ENCODE results near the gene IPPK. TPM values are rescaled to one million over a fixed set of nuclear protein-coding genes. Genes with fewer than 3 reads are reported as not detected.
"Not testable (repeated sequence)": the region's sequence is repeated elsewhere in the genome, so short reads cannot be mapped to it uniquely, and the experiment has no call there.

IPPK gene
- total RNA-seq, 4 donors from 2014 or later, result 10.0 to 26.2 (median 12.5) TPM

GRCh38 chr9:92590377-92590776, 79.6 kb downstream of the IPPK start:
- no peak for DNase-seq (ENCODE audit: low spot score)

GRCh38 chr9:92589923-92590322, 80.0 kb downstream of the IPPK start:
- ATAC-seq (ENCODE audit: low FRiP score), result no peak
- no peak for DNase-seq (ENCODE audit: low spot score)
- TF ChIP-seq CTCF (IDR thresholded peaks at IDR 0.05), result no peak

More at GRCh38 chr9:92590377-92590776, 79.6 kb downstream of the IPPK start:
- no peak for TF ChIP-seq CTCF (IDR thresholded peaks at IDR 0.05)
- peak; percentile 85 for ATAC-seq (ENCODE audit: low FRiP score)

DNA sequence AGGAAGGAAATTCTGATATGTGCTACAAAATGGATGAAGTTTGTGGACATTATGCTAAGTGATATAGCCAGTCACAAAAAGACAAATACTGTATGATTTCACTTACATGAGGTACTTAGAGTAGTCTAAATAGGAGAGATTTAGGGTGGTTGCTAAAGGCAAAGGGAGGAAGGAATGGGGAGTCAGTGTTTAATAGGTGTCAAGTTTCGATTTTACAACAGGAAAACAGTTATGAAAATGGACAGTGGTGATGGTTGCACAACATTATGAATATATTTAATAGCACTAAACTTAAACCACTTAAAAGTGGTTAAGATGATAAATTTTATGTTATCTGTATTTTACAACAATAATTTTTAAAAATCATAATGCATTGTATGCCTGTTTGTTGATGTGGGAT, 93.8 kb downstream of the IPPK start:
- ATAC-seq (ENCODE audit: low FRiP score), result no peak
- TF ChIP-seq CTCF (IDR thresholded peaks at IDR 0.05), result no peak
- DNase-seq (ENCODE audit: low spot score), result no peak

DNA sequence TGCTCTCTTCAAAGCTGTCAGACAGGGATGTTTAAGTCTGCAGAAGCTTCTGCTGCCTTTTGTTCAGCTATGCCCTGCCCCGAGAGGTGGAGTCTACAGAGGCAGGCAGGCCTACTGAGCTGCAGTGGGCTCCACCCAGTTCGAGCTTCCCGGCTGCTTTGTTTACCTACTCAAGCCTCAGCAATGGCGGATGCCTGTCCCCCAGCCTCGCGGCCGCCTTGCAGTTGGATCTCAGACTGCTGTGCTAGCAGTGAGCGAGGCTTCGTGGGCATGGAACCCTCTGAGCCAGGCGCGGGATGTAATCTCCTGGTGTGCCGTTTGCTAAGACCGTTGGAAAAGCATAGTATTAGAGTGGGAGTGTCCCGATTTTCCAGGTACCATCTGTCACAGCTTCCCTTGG, 96.3 kb downstream of the IPPK start:
- not testable (repeated sequence) for ATAC-seq (ENCODE audit: low FRiP score); DNase-seq (ENCODE audit: low spot score)

DNA sequence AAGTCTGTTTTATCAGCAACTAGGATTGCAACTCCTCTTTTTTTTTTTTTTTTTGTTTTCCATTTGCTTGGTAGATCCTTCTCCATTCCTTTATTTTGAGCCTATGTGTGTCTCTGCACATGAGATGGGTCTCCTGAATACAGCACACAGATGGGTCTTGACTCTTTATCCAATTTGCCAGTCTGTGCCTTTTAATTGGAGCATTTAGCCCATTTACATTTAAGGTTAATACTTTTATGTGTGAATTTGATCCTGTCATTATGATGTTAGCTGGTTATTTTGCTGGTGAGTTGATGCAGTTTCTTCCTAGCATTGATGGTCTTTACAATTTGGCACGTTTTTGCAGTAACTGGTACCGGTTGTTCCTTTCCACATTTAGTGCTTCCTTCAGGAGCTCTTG, 98.1 kb downstream of the IPPK start:
- DNase-seq (ENCODE audit: low spot score); ATAC-seq (ENCODE audit: low FRiP score): not testable (repeated sequence)

DNA sequence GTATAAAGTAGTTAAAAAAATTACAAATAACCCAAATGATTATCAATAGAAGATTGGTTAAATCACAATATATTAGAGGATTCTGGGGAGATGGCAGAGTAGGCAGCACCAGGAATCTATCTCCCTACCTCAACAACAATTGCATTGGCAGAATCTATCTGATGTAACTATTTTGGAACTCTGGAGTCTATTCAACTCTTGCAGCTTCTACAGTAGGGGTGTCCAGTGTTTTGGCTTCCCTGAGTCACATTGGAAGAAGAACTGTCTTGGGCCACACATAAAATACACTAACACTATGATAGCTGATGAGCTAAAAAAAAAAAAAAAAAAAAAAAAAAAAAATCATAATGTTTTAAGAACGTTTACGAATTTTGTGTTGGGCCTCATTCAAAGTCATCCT, 104.9 kb downstream of the IPPK start:
- TF ChIP-seq CTCF (IDR thresholded peaks at IDR 0.05), result no peak
- no peak for ATAC-seq (ENCODE audit: low FRiP score)
- no peak for DNase-seq (ENCODE audit: low spot score)

DNA sequence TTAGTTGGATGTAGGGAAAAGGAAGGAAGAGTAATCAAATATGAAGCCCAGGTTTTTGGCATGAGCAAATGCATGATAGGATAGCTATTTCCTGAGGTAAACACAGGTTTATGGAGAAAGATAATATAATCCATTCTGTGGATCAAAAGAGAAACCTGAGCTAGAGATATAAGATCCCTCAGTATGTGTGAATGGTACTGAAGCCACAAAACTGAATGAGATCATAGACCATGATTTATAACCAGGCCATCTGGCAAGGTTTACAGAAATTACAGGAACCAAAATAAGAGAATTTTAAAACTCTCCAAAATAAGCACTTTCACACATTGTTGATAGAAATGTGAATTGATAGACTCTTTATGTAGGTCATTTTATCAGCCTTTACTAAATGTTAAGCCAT, 105.4 kb downstream of the IPPK start:
- no peak for DNase-seq (ENCODE audit: low spot score)
- no peak for ATAC-seq (ENCODE audit: low FRiP score)
- TF ChIP-seq CTCF (IDR thresholded peaks at IDR 0.05), result no peak

Other genes starting within 250 kb of the IPPK start
- gene OMD, start 245.7 kb downstream of the IPPK start, total RNA-seq, result 100 to 1,000 TPM in 1 of 4 donors, 10 to 100 TPM in 3; 10.2 to 122 (median 40.2) TPM
- gene ASPN, start 187.6 kb downstream of the IPPK start, total RNA-seq, result 10 to 100 TPM in 2 of 4 donors, 1 to 10 TPM in 2; 4.8 to 17.7 (median 11.4) TPM
- gene ECM2, start 134.1 kb downstream of the IPPK start, total RNA-seq, result 10 to 100 TPM; 45.6 to 80.6 (median 54.1) TPM
- 10 to 100 TPM; 28.3 to 54.0 (median 44.2) TPM for gene BICD2, start 94.7 kb upstream of the IPPK start, total RNA-seq
- gene ZNF484, start 207.9 kb upstream of the IPPK start, total RNA-seq, result 10 to 100 TPM in 2 of 4 donors, 1 to 10 TPM in 2; 8.3 to 19.4 (median 11.5) TPM